ENCODE data around the gene NELFE.
A peak's percentile ranks its signal among the peaks of the same experiment; 100 is the strongest.
"Not testable (repeated sequence)": the region's sequence is repeated elsewhere in the genome, so short reads cannot be mapped to it uniquely, and the experiment has no call there.

The NELFE gene

DNA sequence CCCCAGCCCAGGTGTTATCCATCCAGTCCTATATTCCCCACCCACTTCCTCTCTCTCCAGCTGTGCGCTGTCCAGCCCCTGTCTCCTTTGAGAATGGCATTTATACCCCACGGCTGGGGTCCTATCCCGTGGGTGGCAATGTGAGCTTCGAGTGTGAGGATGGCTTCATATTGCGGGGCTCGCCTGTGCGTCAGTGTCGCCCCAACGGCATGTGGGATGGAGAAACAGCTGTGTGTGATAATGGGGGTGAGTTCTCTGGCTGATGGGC, 30.2 kb downstream of the NELFE start:
- H3K4me3 ChIP-seq, result peak overlapping the region in 1 of 7 experiments; percentile 11

DNA sequence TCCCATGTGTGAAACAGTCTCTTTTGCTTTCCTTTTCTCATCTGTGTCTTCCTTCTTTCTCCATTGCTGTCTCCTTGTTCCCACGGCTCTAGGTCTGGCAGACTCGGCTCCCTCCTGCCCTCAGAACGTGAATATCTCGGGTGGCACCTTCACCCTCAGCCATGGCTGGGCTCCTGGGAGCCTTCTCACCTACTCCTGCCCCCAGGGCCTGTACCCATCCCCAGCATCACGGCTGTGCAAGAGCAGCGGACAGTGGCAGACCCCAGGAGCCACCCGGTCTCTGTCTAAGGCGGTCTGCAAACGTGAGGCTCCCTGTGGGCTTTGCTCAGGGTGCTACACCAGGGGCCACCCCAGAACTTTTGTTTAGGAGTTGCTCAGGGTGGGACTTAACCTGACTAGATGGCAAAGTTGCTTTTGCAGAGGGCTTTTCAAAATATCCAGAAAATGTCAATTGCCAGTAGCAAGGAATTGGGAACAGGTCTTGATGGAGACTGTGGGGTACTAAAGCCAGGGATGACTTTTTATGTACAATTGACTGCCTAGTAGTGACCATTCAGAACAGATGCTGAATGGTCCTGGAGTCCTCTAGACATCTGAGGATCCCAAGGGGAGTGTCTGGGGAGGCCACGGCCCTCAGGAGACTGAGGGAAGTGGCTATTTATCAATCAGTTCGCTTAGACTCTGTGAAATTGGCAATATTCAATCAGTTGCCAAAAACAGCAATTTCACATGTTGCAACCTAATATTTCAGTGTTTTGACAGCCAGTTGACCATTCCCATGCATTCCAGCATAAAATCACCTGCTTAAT, 30.7 kb downstream of the NELFE start:
- peak overlapping the region in 3 of 7 experiments; percentile 6 to 34 (median 11) for H3K4me3 ChIP-seq
- peak overlapping the region in 11 of 21 experiments; percentile 8 to 76 (median 43) for H3K27ac ChIP-seq

More for the DNA sequence above, 30.2 kb downstream of the NELFE start:
- H3K27ac ChIP-seq, result no peak overlapping the region

DNA sequence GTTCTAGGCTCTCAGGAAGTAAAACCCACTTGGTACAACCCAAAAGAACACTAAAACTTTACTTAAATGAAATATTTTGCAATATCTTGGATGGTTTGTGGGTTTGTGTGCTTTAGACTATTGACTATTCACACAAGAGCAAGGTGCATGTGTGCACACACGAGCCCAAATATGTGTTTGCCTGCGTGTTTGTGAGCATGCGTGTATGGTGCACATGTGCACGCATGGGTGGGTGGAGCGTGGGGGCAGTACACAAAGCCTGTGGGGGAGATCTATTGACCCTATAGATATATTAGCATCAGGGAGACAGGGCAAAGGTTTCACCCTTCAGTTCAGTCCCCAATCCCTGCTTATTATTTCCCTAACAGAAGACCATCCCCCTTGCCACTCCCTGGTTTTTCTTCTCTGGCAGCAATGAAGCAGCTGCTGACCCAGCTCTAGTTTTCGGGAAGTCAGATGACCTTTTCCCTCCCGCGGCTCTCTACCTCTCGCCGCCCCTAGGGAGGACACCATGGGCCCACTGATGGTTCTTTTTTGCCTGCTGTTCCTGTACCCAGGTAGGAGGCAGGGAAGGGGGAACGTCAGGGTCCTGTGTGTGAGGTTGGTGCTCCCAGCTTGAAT, 31.4 kb downstream of the NELFE start, which contains the start of gene C2:
Gene C2 (plus strand): TSS at position 476 of the 621 bp plus-strand sequence. CDS start 36 bp downstream, at position 512.
- Histone ChIP-seq H3K4me3 (peak within 1 kb of the TSS in 3 of 7 experiments; percentile 6 to 34 (median 11)), H3K27ac (peak within 1 kb of the TSS in 12 of 21 experiments; percentile 8 to 76 (median 39))

DNA sequence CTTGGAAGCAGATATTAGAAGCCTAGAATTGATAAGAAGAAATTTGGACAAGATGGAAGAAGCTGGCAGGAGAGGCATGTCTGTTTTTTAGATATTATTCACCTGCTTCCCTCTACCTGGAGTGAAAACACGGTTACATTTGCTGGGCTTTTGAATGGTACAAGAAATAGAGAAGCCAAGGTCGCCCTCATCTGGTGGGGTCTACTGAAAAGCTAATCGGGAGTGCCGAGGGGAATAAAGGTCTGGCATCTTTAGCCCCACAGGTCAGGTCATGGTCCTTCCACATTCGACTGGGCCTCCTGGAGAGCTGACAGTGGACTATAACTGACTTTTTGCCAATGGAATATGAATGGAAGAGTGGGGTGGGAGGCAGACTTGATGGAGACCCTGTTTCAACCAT, 35.8 kb downstream of the NELFE start:
- H3K4me3 ChIP-seq, result no peak overlapping the region
- H3K27ac ChIP-seq, result no peak overlapping the region

DNA sequence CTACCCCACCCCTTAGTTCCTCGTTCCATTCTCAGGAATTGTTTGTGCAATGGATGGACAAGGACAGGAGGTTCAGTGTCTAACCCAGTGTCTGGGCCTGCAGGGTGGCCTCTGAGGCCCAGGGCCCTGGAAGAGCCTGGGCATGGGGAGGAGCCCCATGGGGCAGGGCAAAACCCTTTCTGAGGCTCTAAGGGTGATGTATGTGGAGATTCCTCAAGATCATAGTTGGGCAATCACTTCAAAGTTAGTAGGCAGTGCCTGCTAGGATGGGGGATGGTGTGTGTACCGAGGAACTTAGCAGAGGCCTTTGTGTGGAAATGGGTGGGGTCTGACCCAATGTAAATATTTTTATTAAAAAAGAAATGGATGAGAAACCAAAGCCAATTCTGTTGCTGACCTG, 38.0 kb downstream of the NELFE start:
- no peak overlapping the region for H3K4me3 ChIP-seq
- H3K27ac ChIP-seq, result no peak overlapping the region

DNA sequence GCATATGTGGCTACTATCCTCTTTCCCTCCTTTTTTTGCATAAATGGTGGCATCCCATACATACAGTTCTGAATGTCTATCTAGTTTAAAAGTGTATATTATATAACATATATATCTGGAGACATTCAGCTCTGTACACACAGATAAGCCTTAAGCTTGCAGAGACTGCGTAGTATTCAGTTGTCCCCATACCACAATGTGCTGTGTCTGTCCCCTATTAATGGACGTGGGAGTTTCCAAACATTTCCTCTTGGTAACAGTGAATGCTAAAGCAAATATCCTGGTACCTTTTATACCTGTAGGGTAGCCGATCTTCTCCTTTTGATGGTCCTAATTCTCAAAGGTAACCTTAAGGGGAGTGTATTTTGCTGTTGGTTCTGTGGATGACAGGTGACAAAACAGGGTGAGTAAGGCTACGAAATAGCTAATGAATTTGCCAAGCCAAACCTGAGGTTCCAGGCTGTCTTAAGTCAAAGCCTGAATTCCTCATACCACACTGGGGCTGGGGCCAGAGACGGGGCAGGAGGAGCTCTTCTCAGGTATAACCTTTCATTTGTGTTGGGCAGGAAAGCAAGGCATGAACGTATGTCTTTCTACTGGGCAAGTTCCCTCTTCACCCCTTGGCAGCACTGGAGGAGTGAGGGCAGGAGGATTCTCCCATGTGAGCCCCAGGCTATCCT, 39.0 kb downstream of the NELFE start:
- H3K27ac ChIP-seq, result no peak overlapping the region
- H3K4me3 ChIP-seq, result no peak overlapping the region

DNA sequence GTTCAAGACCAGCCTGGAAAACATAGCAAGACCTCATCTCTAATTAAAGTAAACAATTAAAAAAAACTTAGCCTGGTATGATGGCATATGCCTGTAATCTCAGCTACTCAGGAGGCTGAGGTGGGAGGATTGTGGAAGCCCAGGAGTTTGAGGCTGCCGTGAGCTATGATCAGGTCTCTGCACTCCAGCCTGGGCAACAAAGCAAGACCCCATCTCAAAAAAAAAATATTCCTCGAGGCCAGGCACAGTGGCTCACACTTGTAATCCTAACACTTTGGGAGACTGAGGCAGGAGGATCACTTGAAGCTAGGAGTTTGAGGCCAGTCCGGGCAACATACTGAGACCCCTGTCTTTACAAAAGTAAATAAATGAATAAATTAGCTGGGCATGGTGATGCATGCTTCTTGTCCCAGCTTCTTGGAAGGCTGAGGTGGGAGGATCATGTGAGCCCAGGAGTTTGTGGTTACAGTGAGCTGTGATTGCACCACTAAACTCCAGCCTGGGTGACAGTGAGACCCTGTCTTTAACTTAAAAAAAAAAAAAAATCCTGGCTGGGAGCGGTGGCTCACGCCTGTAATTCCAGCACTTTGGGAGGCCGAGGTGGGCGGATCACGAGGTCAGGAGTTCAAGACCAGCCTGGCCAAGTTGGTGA, 40.6 kb downstream of the NELFE start:
- no peak overlapping the region for H3K27ac ChIP-seq
- no peak overlapping the region for H3K4me3 ChIP-seq

DNA sequence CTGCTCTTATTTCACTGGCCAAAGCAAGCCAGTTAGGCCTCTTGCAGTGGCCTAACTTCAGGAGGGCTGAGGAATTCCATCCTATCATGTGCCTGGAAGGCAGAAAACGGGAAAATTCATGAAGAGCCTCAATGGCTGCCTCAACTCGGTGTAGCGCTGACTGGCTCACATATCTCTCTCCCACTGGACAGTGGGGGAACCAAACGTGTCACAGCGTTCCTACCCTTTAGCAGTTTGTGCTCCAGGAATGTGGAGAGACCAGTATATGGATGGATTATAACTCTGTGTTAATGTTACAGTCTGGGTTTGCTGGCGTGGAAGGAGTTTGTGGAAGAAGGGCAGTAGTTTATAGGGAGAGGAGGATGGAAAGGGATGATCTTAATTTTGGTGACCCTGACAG, 43.0 kb downstream of the NELFE start:
- H3K4me3 ChIP-seq, result no peak overlapping the region
- no peak overlapping the region for H3K27ac ChIP-seq

DNA sequence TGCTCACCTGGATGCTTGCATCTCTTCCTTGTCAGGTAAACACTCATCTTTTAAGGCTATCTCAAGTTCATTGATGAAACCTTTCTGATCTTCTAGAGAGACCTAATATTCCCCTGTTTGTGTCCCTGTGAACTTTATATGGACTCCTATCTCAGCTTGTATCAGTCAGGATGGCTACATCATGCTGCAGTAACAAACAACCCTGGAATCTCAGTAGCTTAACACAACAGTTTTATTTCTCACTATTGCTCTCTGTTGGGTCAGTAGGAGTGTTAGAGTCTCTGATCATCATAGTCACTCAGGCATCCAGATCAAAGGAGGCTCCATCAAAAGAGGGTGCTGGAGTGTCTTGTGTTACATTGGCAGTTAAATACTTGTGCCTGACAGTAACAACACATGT, 43.4 kb downstream of the NELFE start:
- no peak overlapping the region for H3K27ac ChIP-seq

DNA sequence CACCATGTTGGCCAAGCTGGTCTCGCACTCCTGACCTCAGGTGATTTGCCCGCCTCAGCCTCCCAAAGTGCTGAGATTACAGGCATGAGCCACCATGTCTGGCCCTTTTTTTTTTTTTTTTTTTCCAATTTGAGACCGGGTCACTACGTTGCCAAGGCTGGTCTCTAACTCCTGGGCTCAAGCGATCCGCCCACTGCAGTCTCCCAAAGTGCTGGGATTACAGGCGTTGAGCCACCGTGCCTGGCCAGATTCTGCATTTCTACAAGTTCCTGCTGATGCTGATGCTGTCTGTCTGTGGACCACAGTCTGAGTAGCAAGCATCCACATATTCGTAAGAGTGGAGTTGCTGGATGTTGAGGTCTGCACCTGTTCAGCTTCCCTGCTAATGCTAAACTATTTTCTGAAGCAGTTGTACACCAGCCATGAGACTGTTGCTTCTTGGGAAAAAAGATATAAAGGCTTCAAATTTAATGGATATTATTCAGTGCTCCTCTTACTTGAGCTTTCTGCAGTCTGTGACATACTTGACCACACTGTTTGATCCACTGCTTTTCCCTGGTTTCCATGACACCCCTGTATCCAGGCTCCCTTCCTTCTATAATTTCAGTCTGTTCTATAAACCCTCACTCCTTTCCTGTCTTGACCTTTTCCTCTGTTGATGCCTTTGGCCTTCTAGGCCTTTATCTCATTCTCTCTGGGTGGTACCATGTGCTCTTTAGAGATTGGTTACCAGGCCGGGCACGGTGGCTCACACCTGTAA, 46.8 kb downstream of the NELFE start:
- H3K27ac ChIP-seq, result peak overlapping the region in 1 of 21 experiments; percentile 44

More for the DNA sequence above, 43.4 kb downstream of the NELFE start:
- H3K4me3 ChIP-seq, result no peak overlapping the region

DNA sequence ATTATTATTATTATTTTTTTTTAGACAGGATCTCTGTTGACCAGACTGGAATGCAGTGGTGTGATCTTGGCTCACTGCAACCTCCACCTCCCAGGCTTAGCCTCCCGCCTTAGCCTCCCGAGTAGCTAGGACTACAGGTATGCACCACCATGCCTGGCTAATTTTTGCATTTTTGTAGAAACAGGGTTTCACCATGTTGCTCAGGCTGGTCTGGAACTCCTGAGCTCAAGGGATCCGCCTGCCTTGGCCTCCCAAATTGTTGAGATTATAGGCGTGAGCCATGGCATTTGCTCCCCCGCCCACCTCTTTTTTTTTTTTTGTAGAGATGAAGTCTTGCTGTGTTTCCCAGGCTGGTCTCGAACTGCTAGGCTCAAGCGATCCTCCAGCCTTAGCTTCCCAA, 49.5 kb downstream of the NELFE start:
- not testable (repeated sequence) for H3K27ac ChIP-seq, H3K4me3 ChIP-seq

More for the DNA sequence above, 46.8 kb downstream of the NELFE start:
- no peak overlapping the region for H3K4me3 ChIP-seq

DNA sequence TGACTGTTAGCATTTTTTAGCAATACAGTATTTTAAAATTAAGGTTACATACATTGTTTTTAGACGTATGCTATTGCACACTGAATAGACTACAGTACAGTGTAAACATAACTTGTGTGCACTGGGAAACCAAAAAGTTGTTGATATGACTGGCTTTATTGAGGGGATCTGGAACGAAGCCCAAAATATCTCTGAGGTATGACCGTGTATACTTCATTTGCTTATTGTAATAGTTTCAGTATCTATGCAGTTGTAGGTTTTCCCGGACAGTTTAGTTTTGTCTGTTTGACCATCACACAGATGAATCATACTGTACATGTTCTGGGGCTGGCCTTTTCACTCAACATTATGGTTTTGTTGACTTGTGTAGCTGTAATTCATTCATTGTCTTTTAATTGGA, 50.0 kb downstream of the NELFE start:
- H3K4me3 ChIP-seq, result no peak overlapping the region
- H3K27ac ChIP-seq, result no peak overlapping the region

DNA sequence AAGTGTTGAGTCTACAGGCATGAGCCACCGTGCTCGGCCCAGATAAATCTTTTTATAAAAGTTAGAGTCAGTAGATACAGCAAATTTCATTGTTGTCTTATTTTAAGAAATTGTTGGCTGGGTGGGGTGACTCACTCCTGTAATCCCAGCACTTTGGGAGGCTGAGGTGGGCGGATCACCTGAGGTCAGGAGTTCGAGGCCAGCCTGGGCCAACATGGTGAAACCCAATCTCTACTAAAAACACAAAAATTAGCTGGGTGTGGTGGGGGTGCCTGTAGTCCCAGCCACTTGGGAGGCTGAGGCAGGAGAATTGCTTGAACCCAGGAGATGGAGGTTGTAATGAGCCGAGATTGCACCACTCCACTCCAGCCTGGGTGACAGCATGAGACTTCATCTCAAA, 50.5 kb downstream of the NELFE start:
- not testable (repeated sequence) for H3K27ac ChIP-seq, H3K4me3 ChIP-seq

DNA sequence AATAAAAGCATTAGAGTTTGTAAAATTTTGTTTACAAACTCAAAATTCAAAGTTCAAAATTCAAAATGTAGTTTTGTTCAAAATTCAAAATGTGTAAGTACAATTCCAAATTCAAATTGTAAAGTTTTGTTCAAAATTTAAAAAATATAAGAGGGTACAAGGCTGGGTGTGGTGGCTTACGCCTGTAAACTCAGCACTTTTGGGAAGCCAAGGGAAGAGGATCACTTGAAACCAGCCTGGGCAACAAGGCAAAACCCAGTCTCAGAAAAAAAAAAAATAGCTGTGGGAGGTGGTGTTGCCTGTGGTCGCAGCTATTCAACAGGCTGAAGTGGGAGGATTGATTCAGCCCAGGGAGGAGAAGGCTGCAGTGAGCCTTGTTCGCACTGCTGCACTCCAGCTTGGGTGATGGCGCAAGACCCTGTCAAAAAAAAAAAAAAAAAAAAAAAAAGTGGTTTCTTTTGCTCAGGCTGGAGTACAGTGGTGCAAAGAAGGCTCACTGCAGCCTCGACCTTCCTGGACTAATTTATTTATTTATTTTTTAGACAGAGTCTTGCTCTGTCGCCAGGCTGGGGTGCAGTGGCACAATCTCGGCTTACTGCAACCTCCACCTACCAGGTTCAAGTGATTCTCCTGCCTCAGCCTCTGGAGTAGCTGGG, 51.5 kb downstream of the NELFE start:
- no peak overlapping the region for H3K27ac ChIP-seq
- H3K4me3 ChIP-seq, result no peak overlapping the region

DNA sequence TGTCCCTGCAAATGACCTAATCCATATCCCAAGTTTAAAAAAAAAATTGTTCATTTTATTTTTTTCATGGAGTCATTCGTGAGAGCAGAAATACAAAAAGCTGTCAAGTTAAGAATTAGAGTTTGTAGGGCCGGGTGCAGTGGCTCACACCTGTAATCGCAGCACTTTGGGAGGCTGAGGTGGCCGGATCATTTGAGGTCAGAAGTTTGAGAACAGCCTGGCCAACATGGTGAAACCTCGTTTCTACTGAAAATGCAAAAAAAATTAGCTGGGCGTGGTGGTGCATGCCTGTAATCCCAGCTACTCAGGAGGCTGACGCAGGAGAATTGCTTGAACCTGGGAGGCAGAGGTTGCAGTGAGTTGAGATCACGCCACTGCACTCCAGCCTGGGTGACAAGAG, 52.0 kb downstream of the NELFE start:
- H3K4me3 ChIP-seq, result not testable (repeated sequence)

DNA sequence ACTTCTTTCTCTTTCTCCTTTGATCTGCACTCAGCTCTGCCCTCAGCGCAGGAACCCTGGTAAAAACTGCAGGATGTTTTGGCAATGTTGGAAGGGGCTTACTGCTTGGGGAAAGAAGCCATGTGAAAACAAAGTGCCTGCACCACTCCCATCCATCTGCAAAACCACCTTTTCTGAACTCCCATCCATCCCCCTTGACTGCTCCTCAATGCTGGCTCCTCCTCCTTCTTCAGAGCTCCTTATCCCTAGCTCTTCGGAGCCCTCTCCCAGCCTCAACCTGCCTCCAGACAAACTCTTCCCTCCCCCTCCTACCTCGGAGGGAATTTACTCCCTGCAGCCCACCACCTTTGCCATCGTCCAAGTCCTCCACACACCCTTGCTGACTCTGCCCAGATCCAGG, 52.6 kb downstream of the NELFE start:
- no peak overlapping the region for H3K4me3 ChIP-seq
- no peak overlapping the region for H3K27ac ChIP-seq

More for the DNA sequence above, 52.0 kb downstream of the NELFE start:
- H3K27ac ChIP-seq, result not testable (repeated sequence)

DNA sequence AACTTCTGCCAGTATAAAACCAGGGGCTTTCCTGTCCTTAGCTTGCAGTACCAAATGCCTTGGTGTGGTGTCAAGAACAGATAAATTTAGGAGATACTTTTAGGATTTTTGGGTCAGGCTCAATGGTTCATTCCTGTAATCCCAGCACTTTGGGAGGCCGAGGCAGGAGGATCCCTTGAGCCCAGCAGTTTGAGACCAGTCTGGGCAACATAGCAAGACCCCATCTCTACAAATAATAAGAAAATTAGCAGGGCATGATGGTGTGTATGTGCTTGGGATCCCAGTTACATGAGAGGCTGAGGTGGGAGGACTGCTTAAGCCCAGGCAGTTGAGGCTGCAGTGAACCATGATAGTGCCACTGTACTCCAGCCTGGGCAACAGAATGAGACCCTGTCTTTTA, 53.7 kb downstream of the NELFE start:
- Histone ChIP-seq H3K27ac (no peak overlapping the region), H3K4me3 (no peak overlapping the region)

DNA sequence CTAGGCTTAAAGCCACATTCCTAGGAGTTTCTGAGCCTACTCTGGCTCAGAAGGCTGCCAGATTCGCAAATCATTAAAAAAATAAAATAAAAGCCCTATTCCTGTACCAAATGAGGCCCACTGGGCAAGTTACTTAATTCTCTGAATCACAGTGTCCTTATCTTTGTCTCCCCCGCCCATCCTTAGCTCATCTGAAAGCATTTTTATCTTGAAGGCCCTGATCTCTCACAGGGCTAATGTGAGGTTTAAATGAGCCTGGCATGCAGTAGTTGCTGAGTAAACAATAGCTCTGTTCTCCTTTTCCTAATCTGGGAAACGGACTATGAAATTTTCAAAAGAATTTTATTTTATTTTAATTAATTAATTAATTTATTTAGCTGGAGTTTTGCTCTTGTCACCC, 54.8 kb downstream of the NELFE start:
- Histone ChIP-seq H3K27ac (no peak overlapping the region), H3K4me3 (no peak overlapping the region)
